Stimulated activated CD4-positive, alpha-beta T cell treated with anti-CD3 and anti-CD28 coated beads, Interleukin-15, amount 100 ng/mL, for 1 hour (primary cell): ENCODE results near the gene CMKLR1.

ENCODE experiments used
- DNase-seq, 2 donors: peaks; one replicate each; pipeline ENCODE4 v3.0.0-alpha.2; 2020; ENCODE audit warnings: low read depth in 1 of 2, low spot score in 1 of 2

CMKLR1 gene

DNA sequence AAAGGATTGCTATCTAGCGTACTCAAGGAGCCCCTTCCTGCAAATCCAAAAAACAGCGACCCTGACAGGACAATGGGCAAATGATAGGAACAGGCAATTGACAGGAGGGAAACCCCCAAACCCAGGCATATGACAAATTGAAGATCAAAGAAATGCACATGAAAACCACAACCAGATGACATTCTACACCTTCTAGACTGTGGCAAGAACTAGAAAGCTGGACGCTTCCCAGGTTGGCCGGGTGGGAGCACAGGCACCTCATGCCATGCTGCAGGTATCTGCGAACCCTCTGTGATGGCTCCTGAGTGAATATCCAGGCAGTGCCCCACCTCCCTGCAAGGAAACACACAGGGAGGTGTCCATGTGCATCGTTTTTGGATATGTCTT is 37.1 kb downstream of the CMKLR1 start:
- DNase-seq, result no peak

- no peak for DNase-seq
Observed at GRCh38 chr12:108301346-108301745, 37.8 kb downstream of the CMKLR1 start.

DNA sequence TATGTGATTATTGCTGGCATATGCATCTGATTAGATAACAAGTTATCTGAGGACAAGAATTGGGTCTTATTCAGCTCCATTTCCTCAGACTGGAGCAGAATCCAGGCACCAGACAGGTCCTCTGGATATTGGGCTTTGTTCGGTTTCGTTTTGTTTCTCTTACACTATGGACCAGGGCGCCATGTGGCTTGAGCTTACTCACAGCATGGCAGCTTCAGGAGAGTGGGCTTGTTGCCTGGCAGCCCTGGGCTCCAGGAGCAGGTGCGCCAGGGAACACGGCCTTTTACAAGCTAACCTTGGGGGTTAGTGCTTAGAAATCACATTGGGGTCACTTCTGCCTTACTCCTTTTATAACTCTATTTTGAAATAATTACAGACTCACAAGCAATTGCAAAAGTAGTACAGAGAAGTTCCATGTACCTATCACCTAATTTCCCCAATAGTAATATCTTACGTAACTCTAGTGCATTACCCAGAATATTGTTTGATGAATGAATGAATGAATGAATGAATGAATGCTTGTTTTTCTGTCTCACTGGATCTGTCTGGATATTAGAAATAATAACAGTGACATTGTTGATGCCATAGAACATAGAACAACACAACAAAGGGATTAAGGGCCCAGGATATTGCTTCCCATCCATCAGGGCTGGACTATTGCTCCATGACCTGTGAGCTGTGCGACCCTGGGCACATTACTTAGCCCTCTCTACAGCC is 39.0 kb downstream of the CMKLR1 start:
- no peak for DNase-seq

DNA sequence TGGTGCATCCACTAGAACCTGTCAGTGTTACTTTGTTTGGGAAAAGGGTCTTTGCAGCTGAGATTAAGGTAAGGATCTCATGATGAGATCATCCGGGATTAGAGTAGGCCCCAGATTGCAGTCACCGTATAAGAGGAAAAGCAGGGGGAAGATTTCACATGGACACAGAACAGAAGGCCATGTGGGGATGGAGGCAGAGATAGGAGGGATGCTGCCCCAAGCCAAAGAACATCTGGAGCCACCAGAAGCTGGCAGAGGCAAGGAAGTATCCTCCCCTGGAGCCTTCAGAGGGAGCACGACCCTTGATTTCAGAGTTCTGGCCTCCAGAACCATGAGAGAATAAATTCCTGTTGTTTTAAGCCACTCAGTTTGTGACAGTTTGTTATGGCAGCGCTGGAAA is 39.6 kb downstream of the CMKLR1 start:
- DNase-seq, result no peak

- no peak for DNase-seq
Observed at GRCh38 chr12:108298761-108299275, 40.3 kb downstream of the CMKLR1 start.

DNA sequence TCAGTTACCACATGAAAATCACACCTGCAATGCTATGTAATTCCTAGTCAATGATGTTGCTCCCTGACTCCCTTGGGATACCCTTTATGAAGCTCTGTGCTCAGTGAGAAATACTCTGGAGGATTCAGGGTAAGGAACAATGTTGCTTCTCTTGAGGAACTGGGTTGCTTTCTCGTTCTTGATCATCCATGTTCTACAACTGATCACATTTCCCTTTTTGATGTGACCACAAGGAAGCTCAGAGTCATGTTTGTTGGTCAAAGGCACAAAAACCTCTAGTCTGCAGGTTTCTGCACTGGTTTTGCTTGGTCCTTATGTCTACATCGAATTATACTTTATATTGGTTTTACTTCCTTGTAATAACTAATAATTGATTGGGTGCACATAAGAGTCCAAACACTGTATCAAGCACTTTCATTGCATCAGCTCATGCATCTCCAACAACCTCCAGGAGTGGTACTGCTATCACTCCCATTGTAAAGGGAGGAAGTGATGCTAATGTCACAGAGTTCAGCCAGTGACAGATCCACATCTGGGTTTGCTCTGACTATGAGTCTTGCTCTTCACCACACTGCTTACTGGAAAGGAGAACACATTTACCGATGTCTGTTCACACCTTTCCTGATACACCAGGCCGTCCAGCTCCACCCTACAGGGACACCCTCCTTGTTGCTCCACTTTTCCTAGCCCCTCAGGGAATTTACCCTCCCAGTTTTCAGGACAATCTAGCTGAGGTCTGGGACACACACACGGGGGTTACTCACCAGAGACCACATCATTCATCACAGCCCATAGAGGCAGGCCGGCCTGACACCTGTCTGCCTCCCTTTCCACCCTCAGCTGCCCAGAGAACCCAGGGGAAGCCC is 41.0 kb downstream of the CMKLR1 start:
- DNase-seq, result no peak

DNA sequence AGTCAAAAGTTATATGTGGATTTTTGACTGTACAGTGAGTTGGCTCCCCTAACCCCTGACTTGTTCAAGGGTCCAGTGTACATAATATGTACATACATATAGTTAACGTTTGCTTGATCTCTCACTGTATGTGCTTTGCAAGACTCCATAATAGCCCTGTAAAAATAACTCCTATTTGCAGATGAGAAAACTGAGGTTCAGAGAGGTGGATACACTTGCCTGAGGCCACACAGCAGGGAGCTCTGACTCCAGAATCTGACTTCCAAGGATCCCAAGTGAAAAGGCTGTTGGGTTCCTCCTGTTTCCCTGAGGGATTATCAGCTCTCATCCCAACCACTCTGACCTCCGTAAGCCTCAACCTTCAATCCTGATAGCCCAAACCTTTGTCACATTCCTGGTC is 41.7 kb downstream of the CMKLR1 start:
- no peak for DNase-seq

- no peak for DNase-seq
Observed at GRCh38 chr12:108296945-108297344, 42.2 kb downstream of the CMKLR1 start.

GRCh38 chr12:108295641-108296040 is 43.5 kb downstream of the CMKLR1 start:
- DNase-seq, result no peak

DNA sequence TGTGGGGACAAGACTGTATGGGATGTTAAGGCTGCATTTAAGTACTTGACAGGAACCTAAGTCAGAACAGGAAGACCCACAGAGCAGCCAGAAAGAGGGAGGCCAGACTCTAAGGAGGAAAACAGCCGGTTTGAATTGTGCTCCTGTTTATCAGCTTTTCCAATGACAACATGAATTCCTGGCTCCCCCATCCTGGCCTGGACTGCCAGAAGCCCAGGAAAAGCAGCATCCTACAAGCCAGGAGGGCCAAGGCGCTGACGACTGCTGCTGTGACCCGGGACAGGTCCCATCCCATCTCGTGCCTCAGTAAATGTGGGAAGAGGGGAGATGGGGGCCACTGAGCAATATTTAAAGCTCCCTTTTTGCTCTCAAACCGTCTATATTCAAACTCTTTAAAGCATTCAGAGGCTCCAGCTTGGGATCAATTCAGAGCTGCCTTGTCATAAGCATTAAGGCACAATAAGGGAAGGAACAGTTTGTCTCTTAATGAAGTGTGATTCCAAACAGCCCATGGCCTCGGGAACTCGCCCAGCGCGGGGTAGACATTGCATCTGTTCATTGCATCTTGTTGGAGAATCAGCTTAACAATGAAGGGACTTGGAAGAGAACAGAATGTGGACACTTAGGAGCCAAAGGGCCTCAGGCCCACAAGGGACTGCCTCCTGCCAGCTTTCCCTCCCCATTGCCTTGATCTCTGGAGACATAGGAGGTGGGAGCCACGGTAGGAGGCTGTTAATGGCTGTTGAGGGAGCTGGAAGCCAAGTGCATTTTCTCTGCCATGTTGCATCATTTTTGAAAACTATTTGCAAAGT is 49.6 kb downstream of the CMKLR1 start:
- DNase-seq, result no peak

- DNase-seq, result no peak
Observed at GRCh38 chr12:108287227-108287626, 51.9 kb downstream of the CMKLR1 start.

DNA sequence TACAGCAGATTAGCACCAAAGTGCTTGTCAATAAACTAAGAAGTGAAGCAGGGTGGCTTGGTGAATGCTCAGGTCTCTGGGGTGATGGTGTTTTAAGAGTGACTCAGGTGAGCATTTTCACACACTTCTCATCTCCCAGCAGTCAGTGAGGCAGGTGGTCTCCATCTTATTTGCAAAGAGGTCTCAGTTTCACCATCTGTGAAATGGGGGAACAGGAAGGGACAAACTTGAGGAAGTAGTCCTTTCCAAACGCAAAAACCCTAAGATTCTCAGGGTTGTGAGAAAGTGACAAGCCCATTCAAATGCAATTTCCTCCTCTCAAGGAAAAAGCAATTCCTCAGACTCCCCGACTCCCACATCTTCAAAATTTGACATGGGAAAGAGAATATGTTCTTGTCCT is 54.1 kb downstream of the CMKLR1 start:
- DNase-seq, result no peak

GRCh38 chr12:108284163-108284562 is 54.9 kb downstream of the CMKLR1 start:
- DNase-seq, result no peak

DNA sequence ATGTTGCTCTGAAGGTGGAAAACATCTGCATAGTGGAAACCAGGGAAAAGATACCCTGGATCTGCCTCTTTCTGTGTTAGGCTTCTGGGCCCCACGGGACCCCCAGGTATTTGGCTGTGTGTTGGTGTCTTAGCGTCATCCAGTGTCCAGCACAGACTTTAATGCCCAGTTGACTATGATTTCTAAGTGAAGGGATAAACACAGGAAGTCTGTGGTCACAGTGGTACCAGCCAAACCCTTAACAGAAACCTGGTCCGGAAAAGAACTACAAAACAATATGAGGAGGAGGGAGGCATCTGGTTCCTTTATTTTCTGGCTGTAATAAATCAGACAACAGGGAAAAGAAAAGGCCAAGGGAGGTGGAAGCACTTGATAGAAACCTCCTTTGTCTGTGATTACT is 56.4 kb downstream of the CMKLR1 start:
- no peak for DNase-seq

- no peak for DNase-seq
Observed at GRCh38 chr12:108282160-108282559, 57.0 kb downstream of the CMKLR1 start.

DNA sequence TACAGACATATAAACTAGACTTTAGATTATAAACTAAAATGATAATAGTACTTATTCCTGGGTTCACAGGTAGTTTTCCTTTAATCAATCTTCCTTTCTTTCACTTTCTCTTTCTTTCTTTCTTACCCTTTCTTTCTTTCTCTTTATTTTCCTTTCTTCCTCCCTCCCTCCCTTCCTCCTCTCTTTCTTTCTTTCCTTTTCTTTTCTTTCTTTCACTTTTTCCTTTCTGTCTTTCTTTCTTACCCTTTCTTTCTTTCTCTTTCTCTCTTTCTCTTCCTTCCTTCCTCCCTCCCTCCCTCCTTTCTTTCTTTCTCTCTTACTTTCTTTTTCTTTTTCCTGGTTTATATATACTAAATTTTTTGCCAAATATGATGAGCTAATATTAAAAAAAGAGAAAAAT is 61.5 kb downstream of the CMKLR1 start:
- no peak for DNase-seq

DNA sequence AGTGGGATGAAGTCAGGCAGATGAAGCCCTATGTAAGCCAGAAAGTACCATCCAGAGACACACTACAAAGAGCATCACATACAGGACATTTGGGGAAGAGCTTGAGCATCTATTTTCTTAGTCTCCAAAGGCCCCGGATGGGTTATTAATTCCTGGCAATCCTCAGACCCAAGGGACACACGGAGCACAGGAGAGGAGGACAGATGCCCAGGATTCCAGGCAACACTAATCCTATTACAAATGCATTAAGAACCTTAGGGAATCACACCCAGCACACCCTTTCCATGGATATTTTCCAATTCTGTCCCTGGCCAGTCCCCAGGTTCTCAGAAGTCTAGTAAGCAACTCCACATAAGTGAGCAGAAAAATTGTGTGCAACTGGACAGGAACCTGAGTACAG is 65.9 kb downstream of the CMKLR1 start:
- DNase-seq, result no peak

DNA sequence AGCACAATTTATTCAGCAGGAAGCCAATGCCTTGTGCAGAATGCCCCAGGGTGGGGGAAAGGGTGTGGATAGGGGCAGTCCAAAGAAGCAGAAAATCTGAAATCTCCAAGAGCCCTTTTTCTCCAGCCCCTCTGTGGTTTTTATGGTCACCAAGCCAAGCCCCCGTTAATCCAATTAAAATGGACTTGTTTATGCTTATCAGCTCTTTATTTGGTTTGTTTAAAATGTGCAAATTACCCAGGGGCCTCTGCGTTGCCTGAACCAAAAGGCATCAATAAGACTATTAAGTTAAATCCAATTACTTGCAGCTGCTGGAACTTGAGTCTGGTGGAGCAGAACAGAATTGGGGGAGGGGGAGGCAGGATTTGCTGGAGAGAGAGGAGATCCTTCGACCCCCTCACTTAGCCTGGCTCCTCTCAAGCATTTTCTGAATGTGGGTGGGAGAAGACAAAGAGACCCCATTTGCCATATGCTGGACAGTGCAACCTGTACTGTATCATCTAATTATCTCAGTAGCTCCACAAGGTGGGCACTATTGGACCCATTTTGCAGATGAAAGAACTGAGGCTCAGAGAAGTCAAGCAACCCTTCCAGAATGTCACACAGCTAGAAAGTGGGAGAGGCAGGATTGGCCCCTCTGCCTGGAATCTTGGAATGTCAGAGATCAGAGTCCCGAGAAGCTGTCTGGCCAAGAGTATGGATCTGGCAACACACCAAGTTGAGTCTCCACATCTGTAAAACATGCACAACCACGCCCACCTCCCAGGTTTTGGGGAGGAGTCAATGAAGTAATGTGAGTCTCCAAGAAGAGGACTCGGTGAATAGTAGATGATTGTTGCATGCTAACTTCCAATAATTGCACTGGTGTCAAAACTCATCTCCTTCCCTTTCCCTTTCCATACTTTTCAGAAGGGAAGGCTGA is 66.9 kb downstream of the CMKLR1 start:
- DNase-seq, result no peak

GRCh38 chr12:108270849-108271143 is 68.3 kb downstream of the CMKLR1 start:
- DNase-seq, result no peak

- no peak for DNase-seq
Observed at GRCh38 chr12:108270035-108270848, 68.9 kb downstream of the CMKLR1 start.
